Neural progenitor cell (in vitro differentiated cells): ENCODE measurements around the gene HS3ST3A1.
"Not testable (repeated sequence)": the region's sequence is repeated elsewhere in the genome, so short reads cannot be mapped to it uniquely, and the experiment has no call there.

Experiments used
- EZH2 ChIP-seq: fragments of 200-600 bp; sonication (generic); IDR thresholded peaks from 2 replicates; pipeline ENCODE4 v1.6.1; 2017; ENCODE audit warnings: antibody characterized with exemption, mild to moderate bottlenecking, moderate library complexity
- EZH2phosphoT487 ChIP-seq: fragments of 200-600 bp; sonication (generic); IDR thresholded peaks from 2 replicates; pipeline ENCODE4 v1.6.1; 2017; ENCODE audit warnings: antibody characterized with exemption
- TF ChIP-seq, protein P1 (sequence below): fragments of 200-600 bp; sonication (generic); IDR thresholded peaks from 2 replicates; pipeline ENCODE4 v1.5.1; 2017; ENCODE audit warnings: antibody characterized with exemption, mild to moderate bottlenecking

DNA sequence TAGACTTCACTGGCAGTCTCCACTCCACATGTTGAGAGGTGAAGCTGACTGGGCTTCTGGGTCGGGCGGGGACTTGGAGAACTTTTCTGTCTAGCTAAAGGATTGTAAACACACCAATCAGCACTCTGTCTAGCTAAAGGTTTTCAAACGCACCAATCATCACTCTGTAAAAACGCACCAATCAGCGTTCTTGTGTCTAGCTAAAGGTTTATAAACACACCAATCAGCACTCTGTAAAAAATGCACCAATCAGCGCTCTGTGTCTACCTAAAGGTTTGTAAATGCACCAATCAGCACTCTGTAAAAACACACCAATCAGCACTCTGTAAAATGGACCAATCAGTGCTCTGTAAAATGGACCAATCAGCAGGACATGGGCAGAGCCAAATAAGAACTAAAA, 53.2 kb downstream of the HS3ST3A1 start:
- TF ChIP-seq, protein P1, sequence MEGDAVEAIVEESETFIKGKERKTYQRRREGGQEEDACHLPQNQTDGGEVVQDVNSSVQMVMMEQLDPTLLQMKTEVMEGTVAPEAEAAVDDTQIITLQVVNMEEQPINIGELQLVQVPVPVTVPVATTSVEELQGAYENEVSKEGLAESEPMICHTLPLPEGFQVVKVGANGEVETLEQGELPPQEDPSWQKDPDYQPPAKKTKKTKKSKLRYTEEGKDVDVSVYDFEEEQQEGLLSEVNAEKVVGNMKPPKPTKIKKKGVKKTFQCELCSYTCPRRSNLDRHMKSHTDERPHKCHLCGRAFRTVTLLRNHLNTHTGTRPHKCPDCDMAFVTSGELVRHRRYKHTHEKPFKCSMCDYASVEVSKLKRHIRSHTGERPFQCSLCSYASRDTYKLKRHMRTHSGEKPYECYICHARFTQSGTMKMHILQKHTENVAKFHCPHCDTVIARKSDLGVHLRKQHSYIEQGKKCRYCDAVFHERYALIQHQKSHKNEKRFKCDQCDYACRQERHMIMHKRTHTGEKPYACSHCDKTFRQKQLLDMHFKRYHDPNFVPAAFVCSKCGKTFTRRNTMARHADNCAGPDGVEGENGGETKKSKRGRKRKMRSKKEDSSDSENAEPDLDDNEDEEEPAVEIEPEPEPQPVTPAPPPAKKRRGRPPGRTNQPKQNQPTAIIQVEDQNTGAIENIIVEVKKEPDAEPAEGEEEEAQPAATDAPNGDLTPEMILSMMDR: not testable (repeated sequence)
- TF ChIP-seq EZH2, EZH2phosphoT487: not testable (repeated sequence)
